ENCODE data around the gene GATAD2A.

GRCh38 chr19:19457671-19458070, 52.2 kb downstream of the GATAD2A start:
- TF ChIP-seq, protein P1, sequence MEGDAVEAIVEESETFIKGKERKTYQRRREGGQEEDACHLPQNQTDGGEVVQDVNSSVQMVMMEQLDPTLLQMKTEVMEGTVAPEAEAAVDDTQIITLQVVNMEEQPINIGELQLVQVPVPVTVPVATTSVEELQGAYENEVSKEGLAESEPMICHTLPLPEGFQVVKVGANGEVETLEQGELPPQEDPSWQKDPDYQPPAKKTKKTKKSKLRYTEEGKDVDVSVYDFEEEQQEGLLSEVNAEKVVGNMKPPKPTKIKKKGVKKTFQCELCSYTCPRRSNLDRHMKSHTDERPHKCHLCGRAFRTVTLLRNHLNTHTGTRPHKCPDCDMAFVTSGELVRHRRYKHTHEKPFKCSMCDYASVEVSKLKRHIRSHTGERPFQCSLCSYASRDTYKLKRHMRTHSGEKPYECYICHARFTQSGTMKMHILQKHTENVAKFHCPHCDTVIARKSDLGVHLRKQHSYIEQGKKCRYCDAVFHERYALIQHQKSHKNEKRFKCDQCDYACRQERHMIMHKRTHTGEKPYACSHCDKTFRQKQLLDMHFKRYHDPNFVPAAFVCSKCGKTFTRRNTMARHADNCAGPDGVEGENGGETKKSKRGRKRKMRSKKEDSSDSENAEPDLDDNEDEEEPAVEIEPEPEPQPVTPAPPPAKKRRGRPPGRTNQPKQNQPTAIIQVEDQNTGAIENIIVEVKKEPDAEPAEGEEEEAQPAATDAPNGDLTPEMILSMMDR (IDR thresholded peaks at IDR 0.05; ENCODE audit: low read depth, low read length): no peak
- TF ChIP-seq EZH2phosphoT487 (IDR thresholded peaks at IDR 0.05; ENCODE audit: low read depth): no peak
